ENCODE results near the gene BST2. TPM values are rescaled to one million over a fixed set of nuclear protein-coding genes. Genes with fewer than 3 reads are reported as not detected.
A peak's percentile ranks its signal among the peaks of the same experiment; 100 is the strongest.

Gene BST2
- total and polyA plus RNA-seq, 4 donors, result 25.6 to 239 (median 123) TPM

- DNase-seq (ENCODE audit: low spot score), result no peak
- no peak overlapping the region for H3K4me3 ChIP-seq (ENCODE audit: low read depth in 1 of 3, low read length in 3 of 3)
- no peaks in the 10 kb centered on the region for H3K27me3 ChIP-seq (ENCODE audit: control insufficient read depth in 4 of 4, insufficient read depth in 4 of 4, low read length in 3 of 4)
- H3K36me3 ChIP-seq (ENCODE audit: control insufficient read depth in 4 of 4, insufficient read depth in 3 of 4, low read depth in 1 of 4, low read length in 3 of 4), result peaks cover 2 to 12% (median 6%) of the 10 kb centered on the region in 4 donors
- TF ChIP-seq FOXA2 (IDR thresholded peaks at IDR 0.05) (no peak), YY1 (IDR thresholded peaks at IDR 0.05) (no peak)
- peaks cover 0 to 7% (median 5%) of the 10 kb centered on the region in 4 donors for H3K4me1 ChIP-seq (ENCODE audit: control insufficient read depth in 4 of 4, insufficient read depth in 4 of 4, low read length in 3 of 4)
- WGBS, result 68% methylated on average over 6 of the region's 6 CpGs
- H3K9me3 ChIP-seq (ENCODE audit: control insufficient read depth in 4 of 4, low read length in 3 of 4), result no peaks in the 10 kb centered on the region
- H3K27ac ChIP-seq (ENCODE audit: low read depth in 1 of 2, low read length in 2 of 2), result no peak overlapping the region
- H3K9ac ChIP-seq (ENCODE audit: low read depth in 1 of 2, low read length in 2 of 2), result no peak overlapping the region
Measured at GRCh38 chr19:17415121-17415520, 9.7 kb upstream of the BST2 start.

GRCh38 chr19:17414097-17414496 lies 8.7 kb upstream of the BST2 start:
- Histone ChIP-seq H3K27me3 (ENCODE audit: control insufficient read depth in 4 of 4, insufficient read depth in 4 of 4, low read length in 3 of 4) (no peaks in the 10 kb centered on the region), H3K4me1 (ENCODE audit: control insufficient read depth in 4 of 4, insufficient read depth in 4 of 4, low read length in 3 of 4) (peaks cover 0 to 3% (median 3%) of the 10 kb centered on the region in 4 donors), H3K9ac (ENCODE audit: low read depth in 1 of 2, low read length in 2 of 2) (no peak overlapping the region), H3K4me3 (ENCODE audit: low read depth in 1 of 3, low read length in 3 of 3) (no peak overlapping the region), H3K27ac (ENCODE audit: low read depth in 1 of 2, low read length in 2 of 2) (no peak overlapping the region), H3K36me3 (ENCODE audit: control insufficient read depth in 4 of 4, insufficient read depth in 3 of 4, low read depth in 1 of 4, low read length in 3 of 4) (peaks cover 2 to 12% (median 6%) of the 10 kb centered on the region in 4 donors), H3K9me3 (ENCODE audit: control insufficient read depth in 4 of 4, low read length in 3 of 4) (no peaks in the 10 kb centered on the region)
- DNase-seq (ENCODE audit: low spot score), result no peak
- WGBS, result 82% methylated on average over 8 of the region's 8 CpGs
- TF ChIP-seq JUND (IDR thresholded peaks at IDR 0.05), result no peak
- no peak for TF ChIP-seq SP1 (IDR thresholded peaks at IDR 0.05)

- Histone ChIP-seq H3K9ac (ENCODE audit: low read depth in 1 of 2, low read length in 2 of 2) (no peak overlapping the region), H3K27ac (ENCODE audit: low read depth in 1 of 2, low read length in 2 of 2) (peak overlapping the region in 1 of 2 donors; percentile 20), H3K4me3 (ENCODE audit: low read depth in 1 of 3, low read length in 3 of 3) (no peak overlapping the region), H3K9me3 (ENCODE audit: control insufficient read depth in 4 of 4, low read length in 3 of 4) (no peaks in the 10 kb centered on the region), H3K27me3 (ENCODE audit: control insufficient read depth in 4 of 4, insufficient read depth in 4 of 4, low read length in 3 of 4) (no peaks in the 10 kb centered on the region), H3K4me1 (ENCODE audit: control insufficient read depth in 4 of 4, insufficient read depth in 4 of 4, low read length in 3 of 4) (peaks cover 0 to 4% (median 3%) of the 10 kb centered on the region in 4 donors), H3K36me3 (ENCODE audit: control insufficient read depth in 4 of 4, insufficient read depth in 3 of 4, low read depth in 1 of 4, low read length in 3 of 4) (peaks cover 2 to 12% (median 6%) of the 10 kb centered on the region in 4 donors)
- DNase-seq (ENCODE audit: low spot score), result no peak
- TF ChIP-seq CTCF (IDR thresholded peaks at IDR 0.05; ENCODE audit: low read depth, low read length, missing input control), result no peak
- TF ChIP-seq, protein P1, sequence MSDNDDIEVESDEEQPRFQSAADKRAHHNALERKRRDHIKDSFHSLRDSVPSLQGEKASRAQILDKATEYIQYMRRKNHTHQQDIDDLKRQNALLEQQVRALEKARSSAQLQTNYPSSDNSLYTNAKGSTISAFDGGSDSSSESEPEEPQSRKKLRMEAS (IDR thresholded peaks at IDR 0.05), result no peak
- no peak for TF ChIP-seq RXRA (IDR thresholded peaks at IDR 0.05)
- no peak for TF ChIP-seq HNF4G (IDR thresholded peaks at IDR 0.05)
- TF ChIP-seq RAD21 (IDR thresholded peaks at IDR 0.05), result no peak
- TF ChIP-seq HNF4A (conservative IDR thresholded peaks at IDR 0.05), result no peak
- no peak for TF ChIP-seq FOXA2 (IDR thresholded peaks at IDR 0.05)
- TF ChIP-seq, protein P2, sequence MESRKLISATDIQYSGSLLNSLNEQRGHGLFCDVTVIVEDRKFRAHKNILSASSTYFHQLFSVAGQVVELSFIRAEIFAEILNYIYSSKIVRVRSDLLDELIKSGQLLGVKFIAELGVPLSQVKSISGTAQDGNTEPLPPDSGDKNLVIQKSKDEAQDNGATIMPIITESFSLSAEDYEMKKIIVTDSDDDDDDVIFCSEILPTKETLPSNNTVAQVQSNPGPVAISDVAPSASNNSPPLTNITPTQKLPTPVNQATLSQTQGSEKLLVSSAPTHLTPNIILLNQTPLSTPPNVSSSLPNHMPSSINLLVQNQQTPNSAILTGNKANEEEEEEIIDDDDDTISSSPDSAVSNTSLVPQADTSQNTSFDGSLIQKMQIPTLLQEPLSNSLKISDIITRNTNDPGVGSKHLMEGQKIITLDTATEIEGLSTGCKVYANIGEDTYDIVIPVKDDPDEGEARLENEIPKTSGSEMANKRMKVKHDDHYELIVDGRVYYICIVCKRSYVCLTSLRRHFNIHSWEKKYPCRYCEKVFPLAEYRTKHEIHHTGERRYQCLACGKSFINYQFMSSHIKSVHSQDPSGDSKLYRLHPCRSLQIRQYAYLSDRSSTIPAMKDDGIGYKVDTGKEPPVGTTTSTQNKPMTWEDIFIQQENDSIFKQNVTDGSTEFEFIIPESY (IDR thresholded peaks at IDR 0.05), result no peak
- TF ChIP-seq, protein P3, sequence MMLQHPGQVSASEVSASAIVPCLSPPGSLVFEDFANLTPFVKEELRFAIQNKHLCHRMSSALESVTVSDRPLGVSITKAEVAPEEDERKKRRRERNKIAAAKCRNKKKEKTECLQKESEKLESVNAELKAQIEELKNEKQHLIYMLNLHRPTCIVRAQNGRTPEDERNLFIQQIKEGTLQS (IDR thresholded peaks at IDR 0.05), result no peak
- no peak for TF ChIP-seq YY1 (IDR thresholded peaks at IDR 0.05)
- TF ChIP-seq EGR1 (IDR thresholded peaks at IDR 0.05; ENCODE audit: low read depth in 2 of 2), result no peak
- no peak for TF ChIP-seq GABPA (IDR thresholded peaks at IDR 0.05 in 1 of 2, conservative IDR thresholded peaks at IDR 0.05 in 1 of 2)
- no peak for TF ChIP-seq FOXA1 (IDR thresholded peaks at IDR 0.05)
- WGBS, result 78% methylated on average over 11 of the region's 11 CpGs
Measured at GRCh38 chr19:17411801-17412200, 6.4 kb upstream of the BST2 start.

Measured in liver (tissue), 9 donors.